GM12878 (cell line): Measurements from ENCODE around the gene METTL9. TPM values are rescaled to one million over a fixed set of nuclear protein-coding genes. Genes with fewer than 3 reads are reported as not detected.
A peak's percentile ranks its signal among the peaks of the same experiment; 100 is the strongest.

Source experiments
- ATAC-seq: fragments of 200-7000 bp; cut with Tn5 transposase; 3 replicates; pipeline ENCODE4 v1.9.1; 2020; ENCODE audit warnings: mild to moderate bottlenecking, moderate library complexity
- BruUV-seq: library from RNA; stranded (reverse); fragments of 400-500 nt; replicated peaks from 2 replicates; lab custom pipeline; 2021; lab: Mats Ljungman, UMichigan
- CTCF ChIA-PET: fragments of 300-600 bp; sonication (Branson Sonifier 250); formaldehyde crosslinking; extraction: SDS; loops from one replicate; lab custom pipeline; 2021; ENCODE audit warnings: inconsistent platforms; lab: Yijun Ruan, JAX
- POLR2A ChIA-PET: fragments of 350-600 bp; formaldehyde crosslinking; extraction: SDS; loops from one replicate; lab custom pipeline; 2021; ENCODE audit warnings: inconsistent platforms; lab: Charles Lee
- RAD21 ChIA-PET: fragments of 300-600 bp; sonication (Branson Sonifier 250); formaldehyde crosslinking; loops from one replicate; lab custom pipeline; 2023; ENCODE audit warnings: antibody characterized with exemption; ENCODE audit not compliant: unreplicated experiment; lab: Charles Lee
- SMC1A ChIA-PET: fragments of 300-600 bp; sonication (Branson Sonifier 250); formaldehyde crosslinking; loops from one replicate; lab custom pipeline; 2023; ENCODE audit not compliant: unreplicated experiment, uncharacterized antibody; lab: Charles Lee
- DNase-seq: peaks from one replicate; pipeline ENCODE4 v3.0.0-alpha.2; 2011; ENCODE audit warnings: low read depth, low spot score
- FAIRE-seq: peaks from 3 replicates; lab custom pipeline; 2011; peaks lifted over from hg19 to GRCh38; lab: Jason Lieb, UNC
- H2AFZ ChIP-seq: 2 replicates; pipeline ENCODE4 v1.6.0; 2011; ENCODE audit warnings: low read depth, low read length, control low read depth; ENCODE audit not compliant: control insufficient read depth
- H3K27ac ChIP-seq: 2 replicates; pipeline ENCODE4 v1.5.1; 2011; ENCODE audit warnings: control low read depth; ENCODE audit not compliant: control insufficient read depth, insufficient read depth
- H3K27me3 ChIP-seq, 2 experiments: replicated peaks in 1 of 2; 2 replicates each; pipeline versions ENCODE4 v1.6.0 to v1.6.1; 2011; ENCODE audit warnings: low read length in 1 of 2; ENCODE audit not compliant: control insufficient read depth in 2 of 2, insufficient read depth in 2 of 2
- H3K36me3 ChIP-seq, 2 experiments: 2 replicates each; pipeline ENCODE4 v1.5.1; 2011; ENCODE audit warnings: low read length in 1 of 2; ENCODE audit not compliant: control insufficient read depth in 2 of 2, insufficient read depth in 2 of 2
- H3K4me1 ChIP-seq: 2 replicates; pipeline ENCODE4 v1.6.1; 2011; ENCODE audit warnings: mild to moderate bottlenecking, low read length, moderate library complexity, mixed read lengths; ENCODE audit not compliant: control insufficient read depth, insufficient read depth
- H3K4me2 ChIP-seq: 2 replicates; pipeline ENCODE4 v1.6.0; 2011; ENCODE audit warnings: control low read depth; ENCODE audit not compliant: control insufficient read depth, insufficient read depth
- H3K4me3 ChIP-seq: fragments of 200-600 bp; sonication (generic); 2 replicates; pipeline ENCODE4 v1.5.1; 2016
- H3K79me2 ChIP-seq: 2 replicates; pipeline ENCODE4 v1.6.0; 2011; ENCODE audit warnings: low read length; ENCODE audit not compliant: control insufficient read depth, insufficient read depth
- H3K9ac ChIP-seq: 2 replicates; pipeline ENCODE4 v1.8.0; 2011; ENCODE audit warnings: low read length, control low read depth, mixed read lengths; ENCODE audit not compliant: control insufficient read depth, insufficient read depth
- H3K9me3 ChIP-seq: replicated peaks from 3 replicates; pipeline ENCODE4 v1.5.1; 2011; ENCODE audit warnings: mild to moderate bottlenecking, low read length; ENCODE audit not compliant: control insufficient read depth, insufficient read depth
- H4K20me1 ChIP-seq: 2 replicates; pipeline ENCODE4 v1.6.0; 2011; ENCODE audit not compliant: control insufficient read depth, insufficient read depth
- BCL11A ChIP-seq: IDR thresholded peaks from 2 replicates; pipeline ENCODE4 v1.6.1; 2011; ENCODE audit warnings: low read depth, low read length
- BCL3 ChIP-seq: IDR thresholded peaks from 2 replicates; pipeline ENCODE4 v1.6.1; 2011; ENCODE audit warnings: borderline replicate concordance, low read depth, mild to moderate bottlenecking, moderate library complexity, low read length; ENCODE audit not compliant: insufficient read depth, poor library complexity, severe bottlenecking
- BHLHE40 ChIP-seq, 2 experiments: fragments of 450-650 bp in 1 of 2; IDR thresholded peaks; 2 replicates each; pipeline ENCODE4 v1.6.1; 2011 to 2017; ENCODE audit warnings: low read depth in 2 of 2, borderline replicate concordance in 1 of 2, improper control_type of control experiment in 1 of 2, low read length in 1 of 2, mild to moderate bottlenecking in 1 of 2
- ESRRA ChIP-seq: IDR thresholded peaks from 2 replicates; pipeline ENCODE4 v1.6.1; 2012; ENCODE audit warnings: mild to moderate bottlenecking, low read length, improper control_type of control experiment
- EZH2 ChIP-seq: IDR thresholded peaks from 2 replicates; pipeline ENCODE4 v1.6.1; 2012; ENCODE audit warnings: low read depth, mild to moderate bottlenecking, control low read depth, inconsistent platforms, low read length, borderline replicate concordance; ENCODE audit not compliant: control insufficient read depth
- HCFC1 ChIP-seq: fragments of 150-350 bp; IDR thresholded peaks from 2 replicates; pipeline ENCODE4 v1.6.1; 2014; ENCODE audit warnings: low read length
- IKZF2 ChIP-seq, 2 experiments: fragments of 450-650 bp; IDR thresholded peaks; 2 replicates each; pipeline ENCODE4 v1.6.1; 2017; ENCODE audit warnings: mild to moderate bottlenecking in 2 of 2, moderate library complexity in 2 of 2
- MEF2B ChIP-seq: fragments of 450-650 bp; IDR thresholded peaks from 2 replicates; pipeline ENCODE4 v1.6.1; 2018; ENCODE audit warnings: mild to moderate bottlenecking, moderate library complexity; ENCODE audit not compliant: partially characterized antibody, poor library complexity, severe bottlenecking
- MTA2 ChIP-seq: fragments of 450-650 bp; IDR thresholded peaks from 2 replicates; pipeline ENCODE4 v1.6.1; 2016; ENCODE audit warnings: low read depth, mild to moderate bottlenecking, moderate library complexity
- NRF1 ChIP-seq: conservative IDR thresholded peaks from 2 replicates; pipeline ENCODE4 v1.6.1; 2011; ENCODE audit warnings: mild to moderate bottlenecking, low read depth, low read length, improper control_type of control experiment
- RAD51 ChIP-seq: fragments of 450-650 bp; IDR thresholded peaks from 2 replicates; pipeline ENCODE4 v1.6.1; 2016; ENCODE audit warnings: moderate library complexity, mild to moderate bottlenecking, inconsistent platforms
- RELB ChIP-seq: fragments of 450-650 bp; IDR thresholded peaks from 2 replicates; pipeline ENCODE4 v1.6.1; 2017; ENCODE audit warnings: low read depth, mild to moderate bottlenecking, moderate library complexity
- WGBS: methylation state at CpG from one replicate; pipeline ENCODE4 v1.1.6; 2016; ENCODE audit warnings: low lambda C conversion rate; ENCODE audit not compliant: insufficient replicate concordance, insufficient coverage; ENCODE audit errors: missing lambda C conversion rate; 5-methylcytosine and 5-hydroxymethylcytosine counted together
- in situ Hi-C: fragments of 300-500 bp; cut with MboI; formaldehyde crosslinking; loops from 9 replicates; pipeline ENCODE4 v1.14.3; 2018; ENCODE audit warnings: mixed read lengths
- intact Hi-C: fragments of 100-400 bp; cut with micrococcal nuclease; formaldehyde crosslinking; loops from one replicate; pipeline ENCODE4 v1.14.2; 2022; ENCODE audit not compliant: unreplicated experiment
- polyA plus RNA-seq, 11 experiments: library from polyadenylated mRNA; depleted of rRNA in 4 of 11; unstranded in 6 of 11; stranded (reverse) in 5 of 11; fragments of >200 nt; fragmentation: Nextera tagmentation in 4 of 11; fragmentation: Illumina TruSeq in 1 of 11; extraction: Ambion mirVana in 4 of 11; extraction: Trizol in 1 of 11; gene quantifications; 1 replicate in 1 of 11; 2 replicates in 10 of 11; pipeline versions ENCODE4 v1.2.1 to v1.2.3, GENCODE V29; 2011 to 2016; ENCODE audit warnings: inconsistent platforms in 2 of 11, missing spikeins in 2 of 11, low read depth in 1 of 11
- total RNA-seq, 4 experiments: library from RNA; depleted of rRNA in 3 of 4; stranded (reverse); fragments of >200 nt in 3 of 4; fragmentation: Illumina TruSeq in 1 of 4; extraction: Trizol in 1 of 4; gene quantifications; 2 replicates each; pipeline versions ENCODE4 v1.2.1 to v1.2.3, GENCODE V29; 2013 to 2021

Gene METTL9
- total and polyA plus RNA-seq, 10 of the 15 experiments (the other 5 are each of a cell fraction or from before 2014, with no cell fraction given) = 19.4 to 119 (median 101) TPM

- Histone ChIP-seq H3K27me3 (no peaks in the 10 kb centered on the region; a peak in 3 of 4 replicates), H3K4me2 (no peak overlapping the region), H3K27ac (no peak overlapping the region), H3K79me2 (no peaks in the 10 kb centered on the region), H3K9ac (no peak overlapping the region), H3K36me3 (no peaks in the 10 kb centered on the region), H2AFZ (no peak overlapping the region), H3K9me3 (no peaks in the 10 kb centered on the region; the same call in 2 of the 3 replicates), H4K20me1 (no peaks in the 10 kb centered on the region), H3K4me3 (no peak overlapping the region), H3K4me1 (peaks cover 11% of the 10 kb centered on the region)
- ATAC-seq = no peak
- in situ Hi-C loops (loop anchor here (10.0 kb wide), 1 partner anchor 47 kb away; the partner anchor contains the start of gene IGSF6), intact Hi-C loops (loop anchor here (10.0 kb wide), 1 partner anchor 1363 kb away; no protein-coding TSS in a partner anchor)
- CTCF ChIA-PET = interaction anchor here (1.1 to 10.4 kb wide), 5 partner anchors 18 to 61 kb away, joined by 3 to 176 read pairs (median 6); no protein-coding TSS in a partner anchor
- SMC1A ChIA-PET = interaction anchor here (2.1 to 10.1 kb wide), 3 partner anchors 44 to 63 kb away, joined by 5 to 142 read pairs (median 10); no protein-coding TSS in a partner anchor
- no peak for FAIRE-seq
- DNase-seq = no peak
- no TSS peak for BruUV-seq
- POLR2A ChIA-PET = interaction anchor here (0.6 kb wide), 1 partner anchor 308 kb away, joined by 3 read pairs; no protein-coding TSS in a partner anchor
- RAD21 ChIA-PET = no interaction called here
- TF ChIP-seq ESRRA = no peak
- TF ChIP-seq EZH2 = no peak
- no peak for TF ChIP-seq NRF1
- peak; percentile 14; the same call in 1 of the 2 replicates for TF ChIP-seq RAD51
- TF ChIP-seq HCFC1 = no peak
- peak; percentile 31; the same call in 1 of the 2 replicates for TF ChIP-seq RELB
- TF ChIP-seq BCL3 = no peak
- peak in 1 of 2 experiments; percentile 41; a peak in 1 of 4 replicates for TF ChIP-seq BHLHE40 (IDR thresholded peaks at IDR 0.05; ENCODE audit: borderline replicate concordance in 1 of 2, low read depth in 2 of 2, low read length in 1 of 2)
- TF ChIP-seq BCL11A = no peak
- peak; percentile 63; the same call in 1 of the 2 replicates for TF ChIP-seq MTA2
- TF ChIP-seq IKZF2 (IDR thresholded peaks at IDR 0.05) = peak; percentile 21 to 69; a peak in 2 of 4 replicates
- peak; percentile 67 for TF ChIP-seq MEF2B
- 34% methylated on average over 3 of the region's 3 CpGs for WGBS
Observed at GRCh38 chr16:21702276-21702675, 102.9 kb downstream of the METTL9 start.
